ENCODE data around the gene DECR2.

The DECR2 gene

DNA sequence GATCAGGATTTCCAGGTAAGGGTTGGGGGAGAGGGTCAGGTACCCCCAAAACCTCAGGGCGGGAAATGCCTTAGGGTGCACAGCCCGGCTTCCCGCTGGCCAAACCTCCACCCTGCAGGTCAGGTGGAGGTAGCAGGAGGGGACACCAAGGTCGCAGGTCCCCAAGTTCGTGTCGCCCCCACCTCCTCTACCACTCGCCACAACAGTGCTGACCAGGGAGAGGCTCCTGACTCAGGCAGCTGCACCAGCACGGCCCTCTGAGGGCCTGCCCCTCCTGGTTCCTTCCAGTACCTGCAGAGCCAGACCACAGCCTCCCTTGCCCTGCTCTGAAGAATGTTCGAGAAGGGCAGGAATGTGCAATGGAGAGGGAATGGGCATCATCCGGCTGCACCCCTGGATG is 35.2 kb upstream of the DECR2 start:
- no peaks in the 10 kb centered on the region for H3K36me3 ChIP-seq (ENCODE audit: low read length)
- no peaks in the 10 kb centered on the region for H3K9me3 ChIP-seq (ENCODE audit: insufficient read depth, low read length)
- no peak overlapping the region for H3K9ac ChIP-seq (ENCODE audit: low read length)
- no peaks in the 10 kb centered on the region for H3K9me2 ChIP-seq (replicated peaks; ENCODE audit: insufficient read depth, low read length)
- no peaks in the 10 kb centered on the region for H3K79me2 ChIP-seq (ENCODE audit: insufficient read depth, low read length)
- no peak overlapping the region for H3K4me3 ChIP-seq (ENCODE audit: insufficient read depth, low read length, poor library complexity, severe bottlenecking)
- no peaks in the 10 kb centered on the region for H4K20me1 ChIP-seq (ENCODE audit: low read depth, low read length)
- H3K4me2 ChIP-seq (ENCODE audit: low read depth, low read length, poor library complexity, severe bottlenecking): no peak overlapping the region
- TF ChIP-seq EZH2phosphoT487 (conservative IDR thresholded peaks at IDR 0.05; ENCODE audit: low read length) (no peak), CTCF (IDR thresholded peaks at IDR 0.05; ENCODE audit: insufficient read depth, low read length, poor library complexity, severe bottlenecking) (no peak)
- H3K27ac ChIP-seq (ENCODE audit: low read depth, low read length): no peak overlapping the region
- H2AFZ ChIP-seq (ENCODE audit: low read depth, low read length, severe bottlenecking): no peak overlapping the region
- no peaks in the 10 kb centered on the region for H3K27me3 ChIP-seq (ENCODE audit: low read length)
- 0 out of 2 replicates have a peak, but pooled peaks cover 4% of the 10 kb centered on the region for H3F3A ChIP-seq (ENCODE audit: insufficient read depth)

- TF ChIP-seq CTCF (IDR thresholded peaks at IDR 0.05; ENCODE audit: insufficient read depth, low read length, poor library complexity, severe bottlenecking) (no peak), EZH2phosphoT487 (conservative IDR thresholded peaks at IDR 0.05; ENCODE audit: low read length) (no peak)
- Histone ChIP-seq H3K4me3 (ENCODE audit: insufficient read depth, low read length, poor library complexity, severe bottlenecking) (no peak overlapping the region), H3K9me3 (ENCODE audit: insufficient read depth, low read length) (no peaks in the 10 kb centered on the region), H3K79me2 (ENCODE audit: insufficient read depth, low read length) (no peaks in the 10 kb centered on the region), H2AFZ (ENCODE audit: low read depth, low read length, severe bottlenecking) (no peak overlapping the region), H4K20me1 (ENCODE audit: low read depth, low read length) (no peaks in the 10 kb centered on the region), H3K9ac (ENCODE audit: low read length) (no peak overlapping the region), H3F3A (ENCODE audit: insufficient read depth) (0 out of 2 replicates have a peak, but pooled peaks cover 4% of the 10 kb centered on the region), H3K27me3 (ENCODE audit: low read length) (no peaks in the 10 kb centered on the region), H3K27ac (ENCODE audit: low read depth, low read length) (no peak overlapping the region), H3K4me2 (ENCODE audit: low read depth, low read length, poor library complexity, severe bottlenecking) (no peak overlapping the region), H3K36me3 (ENCODE audit: low read length) (no peaks in the 10 kb centered on the region), H3K9me2 (replicated peaks; ENCODE audit: insufficient read depth, low read length) (no peaks in the 10 kb centered on the region)
Measured at GRCh38 chr16:367333-367903, 34.3 kb upstream of the DECR2 start.

DNA sequence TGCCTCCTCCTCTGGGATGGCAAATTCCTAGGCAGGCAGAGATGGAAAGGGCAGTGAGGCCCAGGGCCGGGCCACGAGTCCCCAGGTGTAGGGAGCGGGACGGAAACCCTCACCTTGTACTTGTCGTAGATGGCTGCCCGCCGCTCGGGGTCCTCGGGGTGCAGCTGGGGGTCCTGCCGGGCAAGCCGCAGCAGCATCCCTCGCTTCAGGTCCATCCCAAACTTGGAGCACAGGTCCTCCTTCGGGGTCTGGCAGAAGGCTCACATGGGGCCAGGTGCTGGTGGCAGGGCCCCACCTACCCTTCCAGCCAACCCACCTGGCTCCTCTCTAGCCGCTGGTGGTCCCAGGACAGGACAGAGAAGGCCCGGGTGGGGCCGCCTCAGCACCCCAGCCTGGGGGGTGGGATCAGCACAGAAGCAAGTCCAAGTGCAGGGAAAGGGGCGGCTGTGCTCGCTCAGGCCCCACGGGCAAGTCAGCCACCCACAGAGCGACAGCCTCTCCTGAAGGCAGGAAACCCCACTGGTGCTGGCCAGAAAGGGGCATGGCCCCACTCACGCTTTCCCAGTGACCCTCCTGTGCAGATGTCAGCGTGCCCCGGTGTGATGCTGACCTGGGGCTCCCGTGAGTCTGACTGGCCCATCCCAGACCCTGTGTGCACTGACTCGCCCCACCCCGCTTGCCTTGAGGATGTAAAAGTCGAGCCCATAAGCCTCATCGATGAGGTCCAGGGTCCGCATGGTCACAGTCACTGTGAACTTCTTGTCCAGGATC is 33.1 kb upstream of the DECR2 start:
- Histone ChIP-seq H2AFZ (ENCODE audit: low read depth, low read length, severe bottlenecking) (no peak overlapping the region), H3F3A (ENCODE audit: insufficient read depth) (0 out of 2 replicates have a peak, but pooled peaks cover 4% of the 10 kb centered on the region), H3K27me3 (ENCODE audit: low read length) (no peaks in the 10 kb centered on the region), H3K9ac (ENCODE audit: low read length) (no peak overlapping the region), H3K79me2 (ENCODE audit: insufficient read depth, low read length) (no peaks in the 10 kb centered on the region), H3K4me2 (ENCODE audit: low read depth, low read length, poor library complexity, severe bottlenecking) (no peak overlapping the region), H3K9me2 (replicated peaks; ENCODE audit: insufficient read depth, low read length) (no peaks in the 10 kb centered on the region), H4K20me1 (ENCODE audit: low read depth, low read length) (no peaks in the 10 kb centered on the region), H3K27ac (ENCODE audit: low read depth, low read length) (no peak overlapping the region), H3K36me3 (ENCODE audit: low read length) (no peaks in the 10 kb centered on the region), H3K4me3 (ENCODE audit: insufficient read depth, low read length, poor library complexity, severe bottlenecking) (no peak overlapping the region), H3K9me3 (ENCODE audit: insufficient read depth, low read length) (no peaks in the 10 kb centered on the region)
- no peak for TF ChIP-seq CTCF (IDR thresholded peaks at IDR 0.05; ENCODE audit: insufficient read depth, low read length, poor library complexity, severe bottlenecking)
- no peak for TF ChIP-seq EZH2phosphoT487 (conservative IDR thresholded peaks at IDR 0.05; ENCODE audit: low read length)

Measured in SU-DHL-6 (cell line).